IPS DF 4.7 (cell line): ENCODE measurements around the gene SPAG9.
"Not testable (repeated sequence)": the region's sequence is repeated elsewhere in the genome, so short reads cannot be mapped to it uniquely, and the experiment has no call there.

Source experiments
- DNase-seq: peaks from one replicate; pipeline ENCODE4 v3.0.0-alpha.2; 2013; ENCODE audit warnings: low spot score; ENCODE audit errors: extremely low read depth

SPAG9 gene

DNA sequence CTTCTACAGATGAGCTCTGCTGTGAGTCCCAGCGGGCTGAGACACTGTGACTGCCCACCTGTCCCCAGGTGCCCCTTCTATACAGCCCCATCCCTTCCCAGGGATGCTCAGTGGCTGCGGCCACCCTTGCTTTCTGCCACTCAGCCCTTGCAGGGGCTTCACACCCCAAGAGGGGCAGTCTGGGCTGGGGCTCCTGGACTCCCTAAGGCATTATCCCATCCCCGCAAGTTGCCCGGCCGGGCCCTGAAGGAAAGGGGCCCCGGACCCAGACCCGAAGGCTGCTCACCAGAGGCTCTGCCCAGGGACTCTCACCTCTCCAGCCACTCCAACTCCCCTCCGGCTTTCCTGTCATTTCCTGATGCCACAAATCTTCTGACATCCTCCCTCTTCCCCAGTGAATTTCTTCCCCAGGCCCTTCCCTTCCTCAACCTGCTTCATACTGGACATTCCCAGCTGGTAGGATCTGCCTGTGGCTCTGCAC lies 166.0 kb downstream of the SPAG9 start:
- DNase-seq = no peak

DNA sequence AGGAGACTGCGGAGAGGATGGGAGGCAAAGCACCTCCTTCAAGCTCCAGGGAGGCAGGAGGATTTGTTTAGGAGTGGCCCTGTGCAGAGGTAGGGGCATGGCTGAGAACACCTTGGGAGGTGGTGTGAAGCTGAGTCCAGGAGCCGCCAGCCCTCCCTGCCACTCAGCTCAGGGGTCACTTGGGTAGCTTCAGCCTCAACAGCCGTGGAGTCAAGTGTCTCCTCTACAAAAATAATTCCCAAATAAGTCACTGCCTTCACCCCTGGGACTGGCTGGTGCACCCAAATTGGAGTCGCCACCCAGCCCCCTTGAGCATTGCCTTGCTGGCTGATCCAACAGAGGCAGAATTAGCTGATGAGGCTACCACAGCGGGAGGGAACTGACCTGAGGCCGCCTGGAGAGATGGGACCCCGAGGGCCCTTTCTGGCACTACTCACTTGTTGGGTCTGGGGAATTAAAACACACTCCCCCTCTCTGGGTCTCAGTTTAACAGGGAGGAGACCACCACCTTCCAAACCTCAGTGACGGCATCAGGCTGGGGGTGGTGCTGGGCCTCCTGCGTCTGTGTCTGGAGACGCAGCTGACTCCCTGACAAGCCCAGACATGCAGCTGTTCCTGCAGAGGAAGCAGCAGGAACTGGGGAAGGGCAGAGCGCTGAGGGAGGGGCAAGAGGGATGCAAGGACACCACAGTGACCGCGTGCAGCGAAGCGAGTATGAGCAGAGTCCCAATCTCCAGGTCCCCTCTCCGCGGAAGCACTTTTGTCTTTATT lies 166.7 kb downstream of the SPAG9 start:
- DNase-seq = peak; percentile 33

DNA sequence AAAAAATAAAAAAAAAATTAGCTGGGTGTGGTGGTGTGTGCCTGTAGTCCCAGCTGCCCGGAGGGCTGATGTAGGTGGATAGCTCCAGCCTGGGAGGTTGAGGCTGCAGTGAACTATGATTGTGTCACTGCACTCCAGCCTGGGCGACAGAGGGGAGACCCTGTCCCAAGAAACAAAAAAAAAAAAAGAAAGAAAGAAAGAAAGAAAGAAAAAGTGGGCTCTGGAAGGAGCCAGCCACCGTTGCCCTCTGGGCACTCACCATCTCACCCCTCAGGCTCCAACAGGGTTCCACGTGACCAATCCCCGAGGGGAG lies 167.2 kb downstream of the SPAG9 start:
- DNase-seq = no peak

DNA sequence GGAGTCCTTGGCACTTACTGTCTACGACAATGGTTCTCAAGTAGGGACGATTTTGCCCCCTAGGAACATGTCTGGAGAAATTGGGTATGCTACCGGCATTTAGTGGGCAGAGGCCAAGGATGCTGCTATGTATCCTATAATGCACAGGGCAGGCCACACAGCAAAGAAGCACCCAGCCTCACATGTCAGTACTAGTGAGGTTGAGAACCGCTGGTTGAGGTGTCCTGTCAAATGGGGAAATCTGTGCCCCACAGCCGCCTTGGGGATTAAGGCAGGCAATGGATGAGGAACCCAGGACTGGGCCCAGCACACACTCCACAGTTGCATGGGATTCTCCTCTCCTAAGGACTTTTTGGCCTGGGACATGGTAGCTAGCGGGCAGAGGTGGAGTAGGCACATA lies 167.8 kb downstream of the SPAG9 start:
- DNase-seq = no peak

DNA sequence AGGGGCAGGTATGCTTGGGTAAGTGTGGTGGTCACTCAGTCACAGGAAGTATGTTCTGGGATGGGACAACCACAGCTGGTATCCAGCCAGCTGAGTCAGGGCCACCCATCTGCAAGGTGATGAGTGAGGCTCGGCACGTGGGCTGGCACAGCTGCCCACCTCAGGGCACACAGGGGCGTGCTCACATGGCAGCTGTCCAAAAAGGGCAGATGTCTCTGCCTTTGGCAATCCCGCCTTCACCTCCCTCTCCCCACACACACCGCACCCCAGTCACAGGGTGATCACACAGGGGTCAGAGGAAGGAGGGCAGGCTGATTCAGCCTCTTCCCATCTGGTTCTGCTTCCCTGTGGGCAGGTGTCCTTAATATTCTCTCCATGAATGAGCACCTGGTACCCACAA lies 168.7 kb downstream of the SPAG9 start:
- DNase-seq = no peak

DNA sequence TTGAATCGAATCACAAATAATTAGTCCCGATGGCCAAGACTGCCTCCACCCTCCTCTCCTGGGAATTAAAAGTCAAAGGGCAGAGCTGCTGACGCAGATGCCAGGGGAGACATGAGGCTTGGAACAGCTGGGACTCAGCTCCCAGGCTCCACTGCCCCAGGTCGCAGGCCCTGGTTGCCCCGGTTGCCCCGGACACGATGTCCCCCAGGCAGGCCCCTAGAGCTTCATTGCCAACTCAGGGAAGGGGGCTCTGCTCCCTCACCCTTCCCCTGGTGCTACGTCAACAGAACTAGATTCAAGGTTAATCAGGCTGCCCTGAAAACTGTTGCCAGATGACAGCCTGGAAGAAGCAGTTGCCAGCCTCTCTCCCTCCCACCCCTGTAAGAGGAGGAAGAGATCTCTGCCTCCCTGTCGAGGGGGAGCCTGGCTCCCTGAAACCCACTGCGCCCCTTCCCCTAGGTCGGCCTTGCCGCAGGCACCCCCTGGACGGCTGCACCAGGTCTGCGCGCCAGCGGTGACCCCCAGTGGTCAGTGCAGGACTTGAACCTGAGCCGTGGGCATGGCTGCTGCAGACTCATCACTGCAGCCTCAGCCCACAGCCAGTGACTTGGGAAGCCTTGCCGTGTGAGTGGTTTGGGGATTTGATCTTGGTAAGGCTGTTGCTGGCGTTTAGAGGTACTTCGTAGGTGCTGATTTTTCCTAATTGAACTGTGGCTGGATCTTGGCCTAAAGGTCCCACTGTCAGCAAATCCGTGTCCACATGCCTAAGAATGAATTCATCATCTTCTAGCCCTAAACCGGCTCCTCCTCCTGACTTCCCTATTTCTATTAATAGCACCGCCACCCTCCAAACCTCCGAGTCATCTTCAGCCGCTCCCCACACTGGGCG lies 170.4 kb downstream of the SPAG9 start:
- DNase-seq = peak; percentile 30

DNA sequence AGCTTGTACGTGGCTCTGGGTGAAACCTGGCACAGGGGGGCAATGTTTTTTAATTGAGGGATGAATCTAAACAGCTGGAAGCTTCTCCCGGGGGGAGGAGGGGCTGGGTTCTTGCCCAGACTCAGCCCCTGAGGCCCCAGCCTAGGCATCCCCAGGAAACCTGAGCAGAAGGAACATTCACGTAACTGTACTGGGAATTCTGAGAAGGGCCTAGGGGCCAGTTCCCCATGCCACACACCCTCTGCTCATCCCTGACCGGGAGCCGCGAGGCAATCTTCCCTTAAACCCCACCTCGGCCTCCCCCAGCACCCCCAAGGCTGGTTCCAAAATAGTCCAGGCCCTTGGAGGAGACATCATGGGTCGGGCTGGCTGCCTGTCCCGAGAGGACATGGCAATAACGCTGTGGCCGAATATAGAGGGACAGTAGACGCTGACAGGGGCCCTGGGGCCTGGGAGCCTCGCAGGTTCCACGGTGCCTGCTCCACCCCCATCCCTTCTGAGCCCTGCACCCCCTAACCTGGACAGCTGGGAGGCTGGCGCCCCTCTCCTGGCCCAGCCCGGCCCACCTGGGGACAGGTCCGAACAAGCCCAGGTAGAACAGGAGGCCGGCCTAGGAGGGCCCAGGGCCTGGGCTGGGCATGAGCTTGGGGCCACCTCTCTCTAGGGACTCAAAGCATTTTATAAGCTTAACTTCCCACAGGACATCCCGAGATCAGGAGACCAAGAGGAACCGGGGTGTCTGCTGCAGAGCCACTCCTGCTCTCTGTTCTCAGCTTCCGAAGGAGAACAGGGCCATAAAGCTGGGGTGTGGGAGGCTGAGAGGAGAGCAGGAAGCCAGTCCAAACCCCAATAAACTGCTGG lies 171.3 kb downstream of the SPAG9 start:
- no peak for DNase-seq

DNA sequence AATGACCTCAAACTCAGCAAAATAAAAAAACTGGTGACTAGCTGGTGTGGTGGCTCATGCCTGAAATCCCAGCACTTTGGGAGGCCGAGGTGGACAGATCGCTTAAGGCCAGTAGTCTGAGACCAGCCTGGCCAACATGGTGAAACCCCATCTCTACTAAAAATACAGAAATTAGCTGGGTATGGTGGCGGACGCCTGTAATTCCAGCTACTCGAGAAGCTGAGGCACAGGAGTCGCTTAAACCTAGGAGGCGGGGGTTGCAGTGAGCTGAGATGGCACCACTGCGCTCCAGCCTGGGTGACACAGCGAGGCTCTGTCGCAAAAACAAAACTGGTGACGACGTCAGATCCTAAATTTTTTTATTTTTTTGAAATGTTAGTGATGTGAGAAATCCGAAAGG lies 172.0 kb downstream of the SPAG9 start:
- no peak for DNase-seq

DNA sequence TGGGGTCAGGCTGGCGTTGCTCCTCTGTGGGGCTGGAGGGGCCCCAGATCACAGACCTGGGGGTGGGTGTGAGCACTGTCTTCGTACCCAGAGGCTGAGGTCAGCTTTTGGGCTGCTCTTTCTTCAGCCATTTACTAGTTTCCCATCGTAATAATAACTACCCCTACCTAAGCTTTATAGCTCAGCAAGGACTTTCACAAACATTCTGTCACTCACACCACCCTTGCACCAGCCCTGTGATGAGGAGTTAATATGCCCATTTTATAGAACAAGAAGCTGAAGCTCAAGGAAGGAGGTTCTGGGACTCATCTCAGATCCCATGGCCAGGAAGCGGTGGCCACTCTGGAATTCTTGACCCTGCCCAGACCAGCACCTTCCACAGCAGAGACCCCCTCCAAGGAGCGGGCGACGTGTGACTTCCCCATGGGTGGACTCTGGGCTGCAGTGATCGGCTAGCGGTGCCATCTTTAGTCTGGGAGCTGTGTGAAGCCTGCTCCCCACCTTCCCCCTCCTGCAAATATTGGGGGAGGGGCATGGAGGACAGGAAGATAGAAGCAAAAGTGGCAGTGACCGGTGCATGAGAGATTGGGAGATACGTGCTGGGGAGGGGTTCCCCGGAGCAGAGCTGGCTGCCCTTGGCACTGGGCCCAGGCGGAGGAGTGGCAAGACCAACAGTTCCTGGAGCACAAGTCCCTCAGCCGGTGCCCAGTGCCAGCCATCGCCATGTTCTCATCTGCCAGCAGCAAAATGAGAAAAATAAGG lies 172.7 kb downstream of the SPAG9 start:
- no peak for DNase-seq

DNA sequence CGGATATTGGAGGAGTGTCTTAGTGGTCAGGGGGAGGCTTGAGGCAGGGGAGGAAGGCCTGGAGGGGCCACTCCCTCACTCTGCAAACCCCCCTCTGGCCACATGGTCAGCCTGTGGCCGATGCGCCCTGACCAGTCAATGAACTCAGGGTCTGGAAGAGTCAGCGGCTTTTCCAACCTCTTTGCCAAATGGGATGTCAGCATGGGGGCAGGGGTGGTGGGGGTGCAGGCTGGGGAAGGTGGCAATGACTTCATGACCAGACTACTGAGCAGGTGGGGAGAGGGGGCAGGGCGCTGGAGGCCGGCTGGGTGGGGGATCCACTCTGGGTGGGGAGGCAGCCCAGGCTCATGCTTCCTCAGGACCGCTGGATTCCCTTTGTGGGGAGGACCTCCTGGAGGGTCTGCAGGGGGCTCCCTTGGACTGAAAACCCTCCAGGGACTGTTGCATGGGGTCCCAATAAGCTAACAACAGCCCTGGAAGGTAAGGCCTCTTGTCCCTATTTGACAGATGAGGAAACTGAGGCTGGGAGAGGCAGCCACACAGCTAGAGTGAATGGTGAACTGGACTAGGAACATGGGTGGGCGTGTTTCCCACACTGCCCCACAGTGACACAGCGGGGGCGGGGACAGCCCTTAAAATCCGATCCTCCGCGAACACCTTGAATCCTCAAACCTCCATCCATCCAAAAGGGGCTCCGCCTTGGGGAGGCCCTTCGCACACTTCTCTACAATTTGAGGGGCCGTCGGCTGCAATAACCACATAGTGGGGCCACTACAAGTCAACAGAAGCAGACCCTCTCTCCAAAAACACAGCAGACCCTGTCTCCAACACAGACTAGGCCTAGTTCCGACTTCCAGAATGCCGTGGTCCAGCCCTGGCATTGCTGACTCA lies 173.5 kb downstream of the SPAG9 start:
- no peak for DNase-seq

DNA sequence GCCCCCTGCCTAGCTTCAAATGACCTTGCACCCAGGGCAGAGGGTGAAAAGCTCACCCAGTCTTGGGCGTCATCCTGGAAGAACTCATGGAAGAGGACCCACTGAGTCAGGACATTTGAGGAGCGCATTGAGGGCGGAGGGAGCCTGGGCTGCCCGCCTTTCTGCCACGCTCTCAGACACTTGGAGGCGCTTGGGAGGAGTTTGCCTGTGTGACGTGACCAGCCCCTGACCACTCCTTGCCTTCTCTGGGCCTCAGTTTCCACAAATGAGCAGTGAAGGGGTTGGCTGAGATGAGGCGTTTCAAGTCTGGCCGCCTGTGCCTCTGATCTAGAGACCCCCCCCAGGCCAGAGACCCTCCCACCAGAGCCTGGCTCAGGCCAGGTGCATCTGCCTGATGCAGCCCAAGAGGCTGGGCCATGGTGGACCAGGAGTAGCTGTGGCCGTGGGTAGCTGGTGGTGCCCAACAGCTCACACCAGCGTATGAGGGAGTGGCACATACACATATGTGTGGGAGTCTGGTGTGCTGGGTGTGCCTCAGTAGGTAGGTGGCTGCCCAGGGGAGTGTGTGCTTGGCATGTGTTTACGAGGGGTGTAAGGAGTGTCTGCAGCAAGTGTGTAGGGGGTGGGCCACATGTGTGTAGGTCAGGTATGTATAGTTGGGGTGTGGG lies 174.3 kb downstream of the SPAG9 start:
- DNase-seq = no peak

DNA sequence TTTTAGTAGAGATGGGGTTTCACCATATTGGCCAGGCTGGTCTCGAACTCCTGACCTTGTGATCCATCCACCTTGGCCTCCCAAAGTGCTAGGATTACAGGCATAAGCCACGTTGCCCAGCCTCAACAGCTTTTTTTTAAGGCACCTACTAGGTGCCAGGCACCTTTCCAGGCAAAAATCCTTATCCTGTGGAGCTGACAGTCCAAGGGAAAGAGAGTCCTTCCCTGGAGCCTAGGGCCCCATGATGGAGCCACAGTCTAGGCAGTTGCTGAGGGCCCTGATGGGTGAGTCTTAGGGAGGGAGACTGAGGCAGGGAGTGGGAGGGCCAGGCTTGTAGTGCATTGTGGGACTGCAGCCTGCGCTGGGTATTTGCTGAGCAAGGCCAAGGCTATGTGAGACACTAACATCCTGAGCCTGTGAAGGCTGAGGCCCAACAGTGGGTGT lies 174.9 kb downstream of the SPAG9 start:
- DNase-seq = no peak

DNA sequence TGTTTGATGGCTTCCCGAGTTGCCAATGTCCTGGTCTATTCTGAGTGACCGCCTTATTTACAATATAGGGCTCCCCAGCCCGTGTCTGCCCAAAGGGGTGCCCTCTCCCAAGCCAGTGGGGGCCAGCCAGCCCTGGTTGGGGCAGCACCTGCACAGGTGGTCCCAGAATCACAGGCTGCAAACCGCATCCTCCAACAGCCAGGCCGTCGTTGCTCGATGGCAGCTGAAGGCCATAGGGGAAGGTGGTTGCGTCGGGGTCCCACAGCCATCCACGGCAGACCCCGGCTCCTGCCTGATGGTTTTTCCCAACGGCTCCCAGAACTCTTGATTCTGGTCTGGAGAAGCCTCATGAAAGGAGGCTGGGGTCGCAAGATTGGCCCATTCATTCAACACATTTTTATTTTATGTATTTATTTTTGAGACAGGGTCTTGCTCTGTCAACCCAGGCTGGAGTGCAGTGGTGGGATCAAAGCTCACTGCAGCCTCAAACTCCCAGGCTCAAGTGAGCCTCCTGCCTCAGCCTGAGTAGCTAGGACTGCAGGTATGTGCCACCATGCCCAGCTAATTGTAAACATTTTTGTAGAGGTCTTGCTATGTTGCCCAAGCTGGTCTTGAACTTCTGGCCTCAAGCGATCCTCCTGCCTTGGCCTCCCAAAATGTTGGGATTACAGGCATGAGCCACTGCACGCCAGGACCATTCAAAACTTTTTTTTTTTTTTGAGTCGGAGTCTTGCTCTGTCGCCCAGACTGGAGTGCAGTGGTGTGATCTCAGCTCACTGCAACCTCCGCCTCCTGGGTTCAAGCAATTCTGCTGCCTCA lies 175.6 kb downstream of the SPAG9 start:
- DNase-seq = no peak

DNA sequence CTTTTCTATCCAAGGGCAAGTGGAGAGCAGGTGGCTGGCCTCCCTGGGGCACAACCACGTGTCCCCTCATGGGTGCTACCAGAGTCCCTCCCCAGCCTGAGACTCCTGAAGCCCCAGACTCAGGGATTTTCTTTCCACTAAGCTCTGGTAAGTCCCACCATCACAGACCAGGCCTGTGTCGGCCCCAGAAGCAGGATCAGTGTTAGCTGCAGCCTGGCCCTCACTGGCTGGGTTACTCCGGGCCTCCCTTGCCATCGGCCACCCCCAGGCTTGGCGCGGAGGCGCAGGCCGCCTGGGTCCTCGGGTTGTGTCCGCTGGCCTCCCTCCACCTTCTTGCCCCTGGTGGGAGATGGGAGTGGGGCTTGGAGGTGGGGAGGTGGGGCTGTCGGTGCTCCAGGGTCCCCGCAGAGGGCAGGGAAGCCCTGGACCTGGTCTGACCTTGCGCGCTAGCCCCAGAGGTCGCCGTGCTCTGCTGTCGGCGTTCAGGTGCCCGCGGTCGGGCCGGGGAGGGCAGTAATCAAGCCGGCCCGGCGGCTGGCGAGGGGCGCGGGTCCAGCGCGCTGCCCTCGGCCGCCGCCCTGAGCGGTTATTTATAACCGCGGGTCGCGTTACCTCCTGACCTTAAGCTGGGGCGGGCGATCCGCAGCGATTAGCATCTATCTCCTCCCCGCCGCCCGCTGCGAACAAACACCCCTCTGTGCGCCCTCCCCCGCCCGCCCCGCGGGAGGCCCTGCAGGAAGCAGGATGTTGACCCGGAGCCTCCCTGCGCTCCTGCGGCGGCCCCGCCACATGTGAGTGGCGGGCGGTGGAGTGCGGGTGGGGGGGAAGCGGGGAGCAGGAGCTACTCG lies 176.4 kb downstream of the SPAG9 start:
- DNase-seq = no peak

DNA sequence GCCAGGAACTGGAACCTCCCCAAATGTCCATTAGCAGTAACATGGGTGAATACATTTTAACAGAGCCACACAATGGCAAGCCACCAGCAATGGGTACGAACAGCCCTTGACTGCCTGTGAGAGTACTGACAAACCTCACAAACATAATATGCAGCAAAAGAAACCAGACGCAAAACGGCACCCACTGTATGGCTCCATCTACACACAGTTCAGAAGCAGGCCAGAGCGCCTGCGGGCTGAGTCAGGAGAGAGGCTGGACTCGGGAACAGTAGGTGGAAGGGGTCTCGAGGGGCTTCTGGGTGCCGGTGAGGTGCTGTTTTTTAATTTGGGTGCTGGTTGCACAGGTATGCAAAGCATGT lies 177.1 kb downstream of the SPAG9 start:
- DNase-seq = no peak

DNA sequence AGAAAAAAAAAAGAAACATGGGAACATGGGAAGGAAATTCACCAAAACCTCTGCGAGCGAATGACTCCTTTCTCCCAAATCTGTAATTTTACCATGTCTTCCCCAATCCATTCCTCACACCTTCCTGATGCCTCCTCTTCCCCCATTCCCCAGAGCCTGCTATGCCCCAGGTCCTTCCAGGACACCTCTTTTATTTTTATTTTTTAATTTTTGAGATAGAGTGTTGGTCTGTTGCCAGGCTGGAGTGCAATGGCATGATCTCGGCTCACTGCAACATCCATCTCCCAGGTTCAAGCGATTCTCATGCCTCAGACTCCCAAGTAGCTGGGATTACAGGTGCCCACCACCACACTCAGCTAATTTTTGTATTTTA lies 179.0 kb downstream of the SPAG9 start:
- DNase-seq = not testable (repeated sequence)

DNA sequence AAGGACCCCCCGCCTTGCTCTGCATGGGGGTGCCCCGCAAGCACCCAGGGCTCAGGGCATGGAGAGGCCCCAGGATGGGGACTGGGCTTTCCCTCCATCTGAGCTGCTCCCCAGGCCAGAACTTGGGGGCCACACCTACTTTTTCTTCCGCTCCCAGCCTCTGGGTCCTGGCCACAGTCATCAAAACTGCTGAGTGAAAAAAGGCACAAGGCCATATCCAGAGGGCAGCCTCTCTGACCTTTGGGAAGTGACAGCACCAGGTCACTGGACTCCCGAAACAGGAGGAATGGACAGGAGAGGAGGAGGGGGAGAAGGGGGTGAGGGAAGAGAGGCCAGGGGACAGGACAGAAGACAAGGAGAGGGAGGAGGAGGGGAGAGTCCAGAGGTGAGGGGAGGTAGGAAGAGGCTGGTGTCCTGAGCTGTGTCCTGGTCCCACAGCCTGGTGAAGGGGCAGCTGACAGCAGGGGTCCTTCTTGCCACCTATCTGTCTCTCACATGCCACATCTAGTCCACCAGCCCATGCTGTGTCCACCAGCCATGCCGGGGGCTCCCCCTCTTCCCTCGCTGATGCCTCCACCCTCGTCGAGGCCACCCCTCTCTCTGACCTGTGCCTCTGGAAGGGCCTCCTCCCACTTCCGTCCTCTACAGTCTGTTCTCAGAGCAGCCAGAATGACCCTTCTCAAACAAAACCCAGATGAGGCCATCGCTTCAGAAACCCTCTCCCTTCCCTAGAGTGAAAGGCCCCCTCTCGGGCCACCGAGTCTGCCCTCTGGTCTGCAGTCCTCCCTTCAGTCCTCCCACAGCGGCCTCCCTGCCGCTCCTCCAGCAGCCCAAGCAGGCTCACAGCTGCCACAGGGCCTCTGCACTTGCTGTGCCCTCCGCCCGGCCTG lies 180.6 kb downstream of the SPAG9 start:
- DNase-seq = no peak
